Measurements from ENCODE around the gene NTM.

Gene NTM

DNA sequence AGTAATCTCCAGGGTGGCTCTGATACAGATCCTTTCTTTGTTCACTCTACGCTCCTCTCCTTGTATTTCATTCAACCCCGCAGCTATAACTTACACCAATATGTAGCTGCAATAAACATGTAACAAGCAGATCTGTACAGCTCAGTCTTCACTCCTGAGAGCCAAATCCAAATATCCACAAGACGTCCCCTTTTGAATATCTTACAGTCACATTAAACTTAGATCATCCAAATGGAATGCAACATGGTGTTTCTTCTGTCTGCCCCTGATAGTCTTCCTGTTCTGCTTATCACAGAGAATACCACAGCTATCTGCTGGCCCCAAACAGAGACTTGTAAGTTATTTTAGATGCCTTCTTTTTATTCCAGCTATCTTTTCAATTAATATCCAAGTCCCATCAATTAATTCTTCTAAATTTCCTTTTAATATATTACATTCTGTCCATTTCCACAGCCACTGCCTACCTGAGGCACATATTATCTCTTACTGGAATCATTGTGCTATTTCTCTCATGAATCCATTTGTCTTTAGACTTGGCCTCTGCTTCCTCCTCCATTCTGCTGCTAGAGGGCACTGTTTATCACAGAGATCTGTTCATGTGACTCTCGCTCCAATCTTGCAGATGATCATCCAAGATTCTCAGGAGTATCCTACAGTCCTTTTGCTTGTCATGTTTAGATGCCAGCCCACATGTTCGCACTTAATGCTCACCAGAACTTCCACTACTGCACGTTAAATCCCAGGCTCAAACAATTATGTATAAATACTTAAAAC lies 908.6 kb downstream of the NTM start:
- DNase-seq (ENCODE audit: low read depth in 4 of 4, low spot score in 1 of 4), result no peak

DNA sequence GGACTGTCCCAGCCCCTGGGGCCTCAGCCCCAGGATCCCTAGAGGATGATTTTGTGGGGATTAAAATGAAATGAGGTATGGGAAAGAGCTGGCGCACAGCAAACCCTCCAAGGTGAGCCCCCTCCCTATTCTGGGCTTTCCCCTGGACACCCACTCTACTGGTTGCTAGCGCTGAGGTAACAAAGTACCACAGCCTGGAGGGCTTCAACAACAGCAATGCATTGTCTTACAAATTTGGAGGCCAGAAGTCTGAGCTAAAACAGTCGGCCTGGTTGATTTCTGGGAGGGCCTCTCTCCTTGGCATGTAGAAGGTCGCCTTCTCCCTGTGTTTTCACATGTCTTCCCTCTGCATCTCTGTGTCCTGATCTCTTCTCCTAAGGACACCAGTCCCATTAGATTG lies 913.6 kb downstream of the NTM start:
- DNase-seq (ENCODE audit: low read depth in 4 of 4, low spot score in 1 of 4), result no peak

DNA sequence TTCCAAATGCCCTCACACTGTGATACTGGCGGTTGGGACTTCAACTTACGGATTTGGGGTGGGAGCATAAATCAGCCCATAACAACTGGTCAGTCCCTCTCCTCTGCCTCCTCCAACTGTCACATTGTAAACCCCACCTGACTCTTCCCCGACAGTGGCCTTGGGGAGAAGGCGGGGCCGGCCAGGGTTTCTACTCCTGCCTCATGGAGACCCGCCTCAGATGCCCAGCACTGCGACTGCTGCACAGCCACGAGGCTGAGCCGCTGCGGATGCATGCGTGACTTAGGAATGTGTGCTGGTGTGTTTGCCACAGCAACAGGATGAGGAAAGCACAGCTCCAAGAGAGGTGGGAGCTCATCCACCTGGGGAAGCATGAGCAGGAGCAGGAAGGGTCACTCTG lies 914.2 kb downstream of the NTM start:
- DNase-seq (ENCODE audit: low read depth in 4 of 4, low spot score in 1 of 4), result no peak

DNA sequence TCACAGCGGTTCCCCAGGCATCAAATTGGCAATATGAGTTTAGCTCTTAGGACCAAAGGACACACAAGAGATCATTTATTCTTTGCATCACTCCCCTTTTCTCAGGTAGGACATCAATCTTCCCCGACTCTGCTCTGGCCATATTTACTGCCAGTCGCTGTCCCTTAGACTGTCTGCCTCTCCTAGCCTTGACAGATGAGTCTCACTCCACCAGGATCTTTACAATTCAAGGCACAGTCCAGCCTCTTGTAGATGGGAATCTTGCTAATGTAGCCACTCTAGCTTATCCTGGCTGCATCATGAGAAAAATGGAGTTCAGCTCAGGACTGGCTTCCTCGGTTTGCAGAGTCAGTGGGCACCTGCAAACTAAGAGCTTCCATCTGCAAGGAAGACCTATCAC lies 915.2 kb downstream of the NTM start:
- no peak for DNase-seq (ENCODE audit: low read depth in 4 of 4, low spot score in 1 of 4)

DNA sequence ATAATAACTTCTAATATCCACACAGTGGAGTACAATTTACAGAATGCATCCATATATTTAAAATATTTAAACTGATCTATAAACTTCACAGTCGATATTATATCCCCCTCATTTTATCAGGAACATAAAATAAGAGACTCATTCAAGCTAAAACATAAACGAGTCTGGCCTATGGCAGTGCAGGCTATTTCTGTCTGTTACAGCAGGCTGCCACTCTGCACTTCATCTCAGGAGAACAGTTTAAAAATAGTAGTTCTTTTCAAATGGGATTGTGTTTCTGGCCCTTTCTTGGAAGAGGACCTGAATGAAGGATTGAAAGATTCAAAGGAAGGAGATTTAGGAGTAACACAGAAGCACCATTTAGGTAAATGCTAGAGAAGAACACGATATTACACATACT lies 915.7 kb downstream of the NTM start:
- no peak for DNase-seq (ENCODE audit: low read depth in 4 of 4, low spot score in 1 of 4)

DNA sequence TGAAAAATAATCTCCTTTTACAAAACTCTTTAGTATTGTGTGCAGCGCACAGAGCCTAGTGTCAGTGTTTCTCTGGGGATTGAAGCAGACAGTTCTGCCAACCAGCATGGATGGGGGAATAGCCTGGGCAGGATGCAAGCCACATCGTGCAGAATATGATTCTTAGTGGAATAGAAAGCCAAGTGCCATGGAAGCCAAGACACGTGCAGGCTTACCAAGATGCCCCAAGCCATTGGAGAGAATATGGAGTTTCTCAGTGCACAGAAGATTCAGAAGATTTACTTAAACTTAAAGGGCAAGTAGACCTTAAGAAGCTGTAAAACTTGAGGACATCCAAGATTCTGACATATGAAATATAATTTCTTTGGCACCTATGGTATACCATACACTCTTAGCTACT lies 917.6 kb downstream of the NTM start:
- DNase-seq (ENCODE audit: low read depth in 4 of 4, low spot score in 1 of 4), result no peak

DNA sequence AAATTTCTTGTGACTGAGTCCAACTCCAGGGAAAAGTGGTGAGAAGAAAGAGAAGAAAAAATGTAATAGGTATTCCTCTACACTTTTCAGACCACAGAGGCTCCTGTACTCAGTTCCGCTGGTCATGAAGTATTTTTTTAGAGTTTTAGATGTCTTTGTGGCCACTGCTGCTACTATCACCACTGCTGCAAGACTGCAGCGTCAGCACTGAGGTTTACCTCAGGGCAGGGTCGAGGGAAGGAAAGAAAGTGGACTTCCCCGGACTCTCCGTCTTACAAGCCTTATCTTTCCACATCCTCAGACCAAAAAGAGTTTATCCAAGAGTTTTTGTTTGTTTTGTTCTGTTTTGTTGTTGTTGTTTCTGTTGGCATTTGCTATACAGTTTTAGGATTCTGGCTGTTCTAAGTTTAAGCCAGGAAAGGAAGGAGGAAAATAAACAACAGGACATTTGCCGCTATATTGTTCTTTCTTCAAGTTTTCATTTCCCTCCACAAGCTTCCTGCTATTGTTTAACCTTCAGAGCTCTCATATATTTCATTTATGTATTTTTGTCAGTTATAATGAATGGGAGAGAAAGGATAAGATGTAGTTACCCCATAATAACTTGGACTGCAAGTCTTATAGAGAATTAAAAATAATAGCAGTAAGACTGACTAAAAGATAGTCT lies 919.3 kb downstream of the NTM start:
- no peak for DNase-seq (ENCODE audit: low read depth in 4 of 4, low spot score in 1 of 4)

DNA sequence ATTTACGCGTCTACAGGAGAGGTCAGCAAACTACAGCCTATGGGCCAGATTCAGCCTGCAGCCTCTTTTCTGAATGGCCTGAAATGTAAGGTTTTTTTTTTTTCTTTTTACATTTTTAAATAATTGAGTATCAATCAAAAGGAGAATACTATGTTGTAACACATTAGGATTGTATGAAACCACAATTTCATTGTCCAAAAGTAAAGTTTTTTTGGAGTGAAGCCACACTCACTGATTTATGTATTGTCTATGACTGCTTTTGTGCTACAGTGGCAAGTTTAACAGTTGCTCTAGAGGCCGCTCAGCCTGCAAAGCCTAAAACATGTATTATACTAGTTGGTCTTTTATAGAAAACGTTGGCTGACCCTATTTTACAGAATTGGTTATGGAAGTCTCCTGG lies 923.2 kb downstream of the NTM start:
- DNase-seq (ENCODE audit: low read depth in 4 of 4, low spot score in 1 of 4), result no peak

DNA sequence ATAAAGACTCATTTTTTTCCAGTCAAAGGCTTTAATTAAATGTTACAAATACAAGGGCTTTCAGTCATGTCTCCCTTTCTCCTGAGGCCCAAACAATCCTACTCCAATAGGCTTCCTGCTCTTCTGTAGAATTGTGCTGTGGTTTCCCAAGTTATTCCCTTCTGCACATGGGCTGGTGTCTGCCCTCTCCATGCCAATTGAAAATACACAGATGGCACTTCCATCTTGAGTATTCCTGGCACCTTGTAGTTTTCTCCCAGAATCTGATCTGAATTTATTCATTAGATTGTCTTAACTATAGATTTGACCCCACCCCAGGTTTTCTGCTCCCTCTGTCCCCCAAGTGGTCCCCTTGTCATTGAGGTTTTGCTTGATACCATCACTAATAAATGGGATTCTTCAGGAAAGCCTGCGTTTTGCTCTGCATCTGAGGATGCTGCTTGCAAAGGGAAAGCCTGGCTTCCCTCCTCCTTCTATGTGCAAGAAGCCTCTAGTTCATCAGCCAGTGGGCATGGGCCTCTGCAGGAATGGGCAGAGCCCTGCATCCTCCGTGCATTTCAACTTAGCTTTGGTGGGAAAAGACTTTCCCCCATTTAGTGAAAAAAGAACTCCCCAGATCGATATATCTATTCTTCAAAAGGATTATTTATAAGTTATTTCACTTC lies 926.7 kb downstream of the NTM start:
- no peak for DNase-seq (ENCODE audit: low read depth in 4 of 4, low spot score in 1 of 4)

DNA sequence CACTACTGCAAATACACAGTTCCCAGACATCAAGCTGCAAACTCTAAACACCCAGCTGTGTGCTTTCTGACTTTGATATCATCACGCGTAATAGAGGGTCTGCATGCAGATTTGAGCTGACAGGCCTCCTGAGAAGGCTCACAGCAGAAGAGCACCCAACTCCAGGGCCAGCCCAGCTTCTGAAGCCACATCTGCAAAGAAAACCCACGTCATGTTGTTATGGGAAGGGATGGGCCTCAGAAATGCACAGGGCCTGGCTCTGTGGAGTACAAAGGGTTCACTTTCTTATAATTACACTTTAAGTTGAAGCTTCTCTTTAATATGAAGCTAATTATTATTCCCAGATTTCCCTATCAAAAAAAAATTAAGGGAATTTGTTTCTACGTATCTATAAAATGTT lies 927.9 kb downstream of the NTM start:
- no peak for DNase-seq (ENCODE audit: low read depth in 4 of 4, low spot score in 1 of 4)

DNA sequence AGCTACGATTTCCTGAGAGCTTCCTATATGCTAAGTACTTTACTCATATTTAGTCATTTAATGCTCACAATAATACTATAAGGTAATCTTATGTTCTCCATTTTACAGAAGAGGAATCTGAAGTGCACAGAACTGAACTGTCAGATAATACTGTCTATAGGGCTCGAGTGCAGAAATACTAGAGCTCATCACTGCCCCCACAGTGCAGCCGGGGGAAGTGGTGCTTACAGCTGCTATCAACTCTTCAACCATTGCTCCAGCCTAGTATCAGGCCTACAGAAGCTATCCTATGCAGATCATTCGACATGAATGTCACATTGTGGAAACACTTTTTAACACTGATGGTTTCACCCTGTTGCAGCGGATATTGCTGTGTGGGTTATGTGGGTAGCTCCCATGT lies 929.9 kb downstream of the NTM start:
- DNase-seq (ENCODE audit: low read depth in 4 of 4, low spot score in 1 of 4), result no peak

DNA sequence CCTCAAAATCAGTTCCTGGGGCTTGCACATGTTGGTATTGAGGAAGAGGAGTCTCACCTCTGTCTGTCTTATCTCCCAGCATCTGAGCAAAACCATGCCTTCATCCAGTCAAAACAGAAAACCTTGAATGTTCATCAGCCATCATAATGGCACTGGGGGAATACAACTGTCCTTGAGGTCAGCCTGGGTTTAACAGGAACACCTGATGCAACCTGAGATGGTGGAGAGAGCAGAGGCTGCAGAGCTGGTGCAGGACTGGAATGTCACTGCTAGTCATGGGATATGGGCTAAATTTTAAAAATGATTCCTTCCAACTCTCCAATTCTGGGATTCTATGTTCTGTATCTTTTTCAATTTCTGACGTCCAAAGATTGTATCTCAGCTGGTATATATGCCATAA lies 931.0 kb downstream of the NTM start:
- DNase-seq (ENCODE audit: low read depth in 4 of 4, low spot score in 1 of 4), result no peak

DNA sequence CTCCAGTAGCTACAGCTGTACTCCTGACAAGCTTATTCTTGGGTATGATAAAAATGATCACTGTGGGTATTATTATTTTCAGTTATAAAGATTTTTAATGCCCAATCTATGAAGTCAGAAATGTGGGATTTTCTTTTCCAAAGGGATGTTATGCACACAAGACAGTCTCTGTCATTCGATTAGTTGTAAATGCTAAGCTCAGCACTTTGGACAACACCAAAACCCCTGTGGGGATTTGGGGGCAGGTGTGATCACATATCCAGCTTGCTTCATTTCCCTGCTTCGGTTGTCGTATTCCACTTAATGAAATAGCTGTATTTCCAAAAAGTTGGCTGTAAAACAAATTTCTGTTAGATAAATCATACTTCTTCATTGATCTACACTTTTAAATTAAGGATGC lies 931.5 kb downstream of the NTM start:
- no peak for DNase-seq (ENCODE audit: low read depth in 4 of 4, low spot score in 1 of 4)

DNA sequence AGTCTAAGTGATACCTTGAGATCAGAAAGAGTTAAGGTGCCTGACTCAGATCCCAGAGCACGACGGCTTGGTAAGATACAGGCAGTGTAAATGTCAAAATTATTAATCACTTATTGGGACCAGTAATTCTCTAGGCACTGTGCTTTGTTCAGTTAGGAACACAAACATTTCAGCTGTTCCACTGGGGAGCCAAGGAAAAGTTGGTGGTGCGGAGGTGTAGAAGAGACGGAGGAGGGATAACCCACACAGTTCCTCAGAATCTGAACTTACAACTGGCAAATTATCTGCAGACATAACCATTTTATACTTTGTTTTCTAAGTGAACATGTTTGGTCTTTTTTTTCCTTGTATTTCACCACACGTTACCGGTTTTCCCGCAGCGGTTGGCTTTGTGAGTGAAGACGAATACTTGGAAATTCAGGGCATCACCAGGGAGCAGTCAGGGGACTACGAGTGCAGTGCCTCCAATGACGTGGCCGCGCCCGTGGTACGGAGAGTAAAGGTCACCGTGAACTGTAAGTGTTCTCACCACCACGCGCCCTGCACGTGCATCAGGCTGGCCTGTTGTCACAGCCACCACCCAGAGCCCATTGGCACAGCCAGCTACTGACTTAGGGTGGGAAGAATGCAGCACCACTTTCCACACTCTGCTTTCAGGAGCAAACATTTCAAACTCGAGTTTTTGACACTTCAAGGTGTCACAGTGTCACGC lies 937.0 kb downstream of the NTM start:
- no peak for DNase-seq (ENCODE audit: low read depth in 4 of 4, low spot score in 1 of 4)

DNA sequence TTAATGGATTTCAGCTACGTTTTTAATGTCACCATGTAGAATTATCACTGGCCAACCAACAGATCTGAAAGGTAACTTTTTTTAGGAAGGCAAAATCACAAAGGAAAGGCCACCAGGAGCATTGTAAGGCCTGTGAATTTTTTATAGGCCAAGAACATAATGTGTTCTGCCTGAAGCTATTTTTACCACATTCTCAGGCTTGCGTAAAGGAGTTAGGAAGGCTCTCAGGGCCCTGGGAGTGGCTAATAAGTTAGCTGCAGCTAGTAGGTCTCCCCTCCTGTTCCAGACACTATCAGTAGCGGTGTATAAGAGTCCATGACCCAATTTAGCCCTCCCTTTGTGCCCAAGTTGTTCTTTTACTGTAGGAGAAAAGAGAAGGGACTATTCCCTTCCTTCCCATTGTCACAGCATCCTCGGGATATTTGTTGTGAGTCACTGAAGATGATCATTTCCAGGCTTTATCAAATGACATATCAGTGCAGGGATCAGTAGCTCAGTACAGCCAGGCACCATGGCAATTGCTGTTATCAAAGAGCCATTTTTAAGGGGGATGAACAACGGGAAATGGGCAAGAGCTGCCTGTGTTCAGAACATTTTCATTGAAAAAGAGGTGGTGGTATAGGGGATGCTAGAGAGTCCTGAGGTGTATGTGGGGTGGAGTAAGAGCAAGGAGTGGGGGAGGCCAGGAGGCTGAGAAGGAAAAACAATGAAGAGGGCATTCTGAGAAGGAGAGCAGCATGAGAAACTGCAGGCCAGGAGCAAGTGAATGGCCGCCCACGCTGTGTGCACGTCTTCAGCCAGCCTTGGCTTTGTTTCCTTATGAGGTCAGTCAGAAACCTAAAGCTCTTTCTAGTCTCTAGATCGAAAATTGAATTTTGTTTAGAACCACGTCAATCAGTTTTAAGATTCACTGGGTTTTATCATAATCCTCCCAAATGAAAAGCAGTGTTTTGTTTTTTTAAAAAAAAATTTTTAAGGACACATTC lies 940.3 kb downstream of the NTM start:
- DNase-seq (ENCODE audit: low read depth in 4 of 4, low spot score in 1 of 4), result no peak

DNA sequence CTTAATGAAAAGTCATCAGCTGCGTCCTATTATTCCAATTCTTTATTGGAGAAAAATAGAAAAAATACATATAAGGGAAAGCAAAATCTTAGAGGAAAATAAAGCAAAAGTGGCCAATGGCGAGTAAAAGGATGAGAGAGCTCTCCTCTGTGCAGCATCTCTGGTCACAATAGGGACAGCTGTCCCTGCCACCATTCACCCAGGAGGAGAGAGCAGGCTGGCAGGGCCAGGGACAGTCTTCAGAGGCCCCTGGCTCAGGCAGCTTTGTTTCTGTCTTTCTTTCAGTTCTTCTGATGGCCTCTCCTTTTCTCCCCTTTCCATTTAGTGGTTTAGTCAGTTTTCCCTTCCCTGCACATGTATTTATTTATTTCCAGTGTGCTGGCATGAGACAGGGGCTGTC lies 941.3 kb downstream of the NTM start:
- DNase-seq (ENCODE audit: low read depth in 4 of 4, low spot score in 1 of 4), result no peak

DNA sequence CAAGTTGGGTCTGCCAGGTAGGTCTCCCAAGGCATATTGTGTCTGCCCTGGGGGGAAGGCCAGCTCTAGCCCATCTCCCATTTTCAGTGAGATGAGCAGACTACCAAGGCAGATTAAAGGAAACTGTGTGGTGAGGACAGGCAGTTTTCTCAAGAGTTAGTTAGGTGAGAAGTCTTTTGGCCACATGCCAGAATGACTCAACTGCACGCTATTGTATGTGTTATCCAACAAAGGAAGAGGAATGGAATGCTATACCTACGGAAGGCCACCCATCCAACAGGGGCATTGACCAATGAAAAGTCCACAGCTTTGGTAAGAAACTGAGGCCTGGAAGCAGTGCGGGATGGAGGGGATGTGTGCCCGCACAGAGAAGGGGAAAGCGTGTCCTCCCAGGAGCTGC lies 941.7 kb downstream of the NTM start:
- no peak for DNase-seq (ENCODE audit: low read depth in 4 of 4, low spot score in 1 of 4)

DNA sequence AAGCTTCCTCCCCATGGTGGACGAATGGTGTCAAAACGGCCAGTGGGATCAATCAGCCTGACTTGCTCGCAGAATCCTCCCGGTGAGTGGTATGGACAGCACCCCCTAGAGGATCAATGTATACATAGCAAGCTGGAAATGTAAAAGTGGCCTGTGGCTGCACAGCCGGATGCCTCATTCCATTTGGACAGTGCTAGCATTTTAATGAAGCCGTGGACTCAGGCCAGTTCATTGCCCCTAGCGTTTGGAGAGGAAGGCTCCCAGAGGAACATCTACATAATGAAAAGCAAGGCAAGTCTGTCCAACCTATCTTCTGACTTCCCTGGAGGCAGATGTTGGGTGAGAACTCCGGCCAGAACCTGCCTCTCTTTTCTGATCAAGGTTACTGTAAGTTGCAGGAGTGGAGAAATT lies 942.3 kb downstream of the NTM start:
- no peak for DNase-seq (ENCODE audit: low read depth in 4 of 4, low spot score in 1 of 4)

DNA sequence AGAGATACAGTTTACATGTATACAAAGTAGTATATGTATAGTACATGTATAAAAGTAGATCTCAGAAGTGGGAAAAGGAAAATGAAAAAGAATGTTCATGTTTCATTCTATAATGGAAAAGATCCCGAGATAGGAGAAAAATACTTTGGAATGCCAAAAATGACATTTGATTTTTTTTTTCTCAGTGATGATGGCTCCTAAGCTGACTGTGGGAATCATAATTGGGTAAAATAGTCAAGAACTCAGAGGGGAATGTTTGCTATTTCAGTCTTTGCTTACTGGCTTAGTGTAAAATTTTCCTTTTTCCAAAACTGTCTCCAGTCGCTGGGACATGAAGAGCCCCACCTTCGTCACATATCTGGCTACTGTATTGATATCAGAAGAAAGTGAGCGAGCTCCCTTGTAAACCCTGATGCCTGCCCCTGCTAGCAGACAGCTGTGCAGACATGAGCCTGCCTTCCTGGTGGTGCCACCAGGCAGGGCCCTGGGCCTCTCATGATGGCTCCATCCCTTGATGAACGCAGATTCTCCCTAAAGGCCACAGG lies 944.6 kb downstream of the NTM start:
- DNase-seq (ENCODE audit: low read depth in 4 of 4, low spot score in 1 of 4), result no peak

DNA sequence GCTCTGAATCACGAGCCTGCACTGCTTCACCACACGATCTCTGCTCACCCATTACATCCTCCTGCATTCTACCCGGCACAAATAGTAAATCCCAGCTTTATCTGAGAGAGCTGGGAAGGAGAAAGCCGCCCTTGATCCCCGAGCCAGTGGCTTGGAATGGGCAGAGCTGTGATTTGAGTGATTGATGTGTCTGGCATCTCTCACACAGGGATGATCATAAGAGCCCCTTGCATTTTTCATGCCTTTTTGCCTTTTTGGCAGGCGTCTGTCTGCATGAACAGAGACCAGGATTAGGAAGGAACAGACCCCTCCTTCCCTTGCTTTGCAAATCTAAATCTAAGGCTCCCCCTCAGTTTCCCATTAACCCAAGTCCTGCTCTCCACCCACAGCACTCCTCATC lies 945.3 kb downstream of the NTM start:
- DNase-seq (ENCODE audit: low read depth in 4 of 4, low spot score in 1 of 4), result no peak
